Psoas muscle (tissue), 8 donors: Measurements from ENCODE around the gene ALK. TPM values are rescaled to one million over a fixed set of nuclear protein-coding genes. Genes with fewer than 3 reads are reported as not detected.

ENCODE experiments used
- ATAC-seq, 4 donors: fragments of 200-7000 bp; cut with Tn5 transposase; one replicate each; pipeline ENCODE4 v1.9.1; 2020; ENCODE audit warnings: moderate library complexity in 3 of 4, mild to moderate bottlenecking in 2 of 4
- DNase-seq, 2 donors: peaks; one replicate each; pipeline ENCODE4 v3.0.0-alpha.2; 2020
- H3K27ac ChIP-seq: fragments of 200-600 bp; one replicate; pipeline ENCODE4 v1.8.0; 2022
- H3K27me3 ChIP-seq, 3 donors: fragments of 200-600 bp in 1 of 3; one replicate each; pipeline versions ENCODE4 v1.6.1 to v1.8.0; 2013 to 2022; ENCODE audit warnings: low read length in 2 of 3, mild to moderate bottlenecking in 2 of 3, moderate library complexity in 1 of 3; ENCODE audit not compliant: insufficient read depth in 3 of 3
- H3K36me3 ChIP-seq, 2 donors: fragments of 200-600 bp in 1 of 2; one replicate each; pipeline versions ENCODE4 v1.6.1 to v1.8.0; 2013 to 2022; ENCODE audit warnings: low read depth in 1 of 2, mild to moderate bottlenecking in 1 of 2, moderate library complexity in 1 of 2; ENCODE audit not compliant: insufficient read depth in 1 of 2
- H3K4me1 ChIP-seq: fragments of 200-600 bp; one replicate; pipeline ENCODE4 v1.8.0; 2022
- H3K4me3 ChIP-seq: fragments of 200-600 bp; one replicate; pipeline ENCODE4 v1.8.0; 2022; ENCODE audit warnings: mild to moderate bottlenecking
- H3K9me3 ChIP-seq: fragments of 200-600 bp; one replicate; pipeline ENCODE4 v1.8.0; 2022
- WGBS, 3 donors: extraction: QIAGEN DNeasy Blood & Tissue Kit; methylation state at CpG; one replicate each; pipeline versions ENCODE4 v1.1.6 to v1.1.7; 2013; 5-methylcytosine and 5-hydroxymethylcytosine counted together
- intact Hi-C, 2 donors: fragments of 100-400 bp; cut with DNase I; formaldehyde crosslinking; loops; one replicate each; pipeline versions ENCODE4 v1.11.0 to v1.14.2; 2022
- polyA plus RNA-seq, 3 donors: library from polyadenylated mRNA; stranded (reverse); fragments of 200-250 nt; gene quantifications; one replicate each; pipeline ENCODE4 v1.2.3, GENCODE V29; 2013
- total RNA-seq, 4 donors: library from RNA; stranded (reverse); fragmentation: NEBNext Ultra II Directional in 2 of 4; extraction: Animal tissue kit (Norgen Biotek cat#: 25700) in 2 of 4; gene quantifications; one replicate each; pipeline versions ENCODE4 v1.2.1 to v1.2.4, GENCODE V29; 2021 to 2023
- TF ChIP-seq, protein P1 (sequence below): fragments of 200-600 bp; IDR thresholded peaks from one replicate; pipeline ENCODE4 v1.8.0; 2022; ENCODE audit warnings: antibody characterized with exemption
- donor health status: healthy with polysubstance abuse.
- donor health status: DM: no; HTN: no; CAD: no; lungs with moderate emphysema.
- donor health status: Bipolar disorder and iron deficiency.
- donor health status: healthy.
- donor health status: DM: yes; HTN: yes; CAD: no.
- donor health status: DM: no; HTN: no; CAD: no.
- donor health status: DM: no; HTN: no; CAD: no.
- donor health status: DM: yes; HTN: yes; CAD: no.

ALK gene
- total and polyA plus RNA-seq, 7 donors: 0.03 to 0.32 (median 0.08) TPM; not detected in 2

DNA sequence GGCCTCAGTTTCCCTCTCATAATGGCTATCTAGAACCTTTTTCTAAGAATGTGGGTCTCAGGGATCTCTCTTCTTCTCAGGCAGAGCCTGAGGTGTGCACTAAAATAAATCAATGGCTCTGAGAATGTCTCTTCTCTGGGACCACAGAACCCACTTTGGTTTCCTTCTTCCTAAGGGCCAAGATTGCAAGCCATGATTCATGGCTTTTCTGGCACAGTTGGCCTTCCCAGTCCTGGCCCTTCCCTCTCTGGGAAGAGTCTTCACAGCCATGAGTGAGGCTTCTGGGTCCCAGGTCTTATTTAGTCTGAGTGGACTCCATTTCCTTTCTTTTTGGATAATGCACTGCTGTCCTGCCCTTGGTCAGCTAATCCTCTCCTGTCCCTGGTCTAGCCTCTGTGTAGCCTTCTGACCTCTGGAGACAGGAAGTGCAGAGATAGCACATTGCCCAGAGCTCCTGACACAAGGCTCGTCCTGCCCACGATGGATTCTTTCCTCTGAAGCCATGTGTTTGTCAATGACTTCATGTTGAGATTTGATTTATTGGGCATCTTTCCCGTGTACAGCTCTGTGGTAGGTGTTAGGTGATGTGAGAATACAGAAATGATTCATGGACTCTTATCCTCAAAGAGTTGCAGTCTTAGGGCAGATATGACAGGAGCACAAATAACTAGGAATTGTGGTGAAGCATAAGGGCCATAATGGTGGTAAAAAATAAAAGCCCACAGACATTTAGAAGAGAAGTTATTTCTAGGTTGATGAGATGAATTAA is 561.2 kb downstream of the ALK start:
- intact Hi-C loops: no loop called here
- H3K36me3 ChIP-seq: no peaks in the 10 kb centered on the region
- WGBS, 3 donors: 44 to 54% (median 46%) methylated on average over 3 of the region's 3 CpGs
- ATAC-seq: no peak
- no peak overlapping the region for H3K27ac ChIP-seq
- H3K4me3 ChIP-seq: no peak overlapping the region
- no peaks in the 10 kb centered on the region for H3K4me1 ChIP-seq
- H3K27me3 ChIP-seq: no peaks in the 10 kb centered on the region
- H3K9me3 ChIP-seq: no peaks in the 10 kb centered on the region
- TF ChIP-seq, protein P1, sequence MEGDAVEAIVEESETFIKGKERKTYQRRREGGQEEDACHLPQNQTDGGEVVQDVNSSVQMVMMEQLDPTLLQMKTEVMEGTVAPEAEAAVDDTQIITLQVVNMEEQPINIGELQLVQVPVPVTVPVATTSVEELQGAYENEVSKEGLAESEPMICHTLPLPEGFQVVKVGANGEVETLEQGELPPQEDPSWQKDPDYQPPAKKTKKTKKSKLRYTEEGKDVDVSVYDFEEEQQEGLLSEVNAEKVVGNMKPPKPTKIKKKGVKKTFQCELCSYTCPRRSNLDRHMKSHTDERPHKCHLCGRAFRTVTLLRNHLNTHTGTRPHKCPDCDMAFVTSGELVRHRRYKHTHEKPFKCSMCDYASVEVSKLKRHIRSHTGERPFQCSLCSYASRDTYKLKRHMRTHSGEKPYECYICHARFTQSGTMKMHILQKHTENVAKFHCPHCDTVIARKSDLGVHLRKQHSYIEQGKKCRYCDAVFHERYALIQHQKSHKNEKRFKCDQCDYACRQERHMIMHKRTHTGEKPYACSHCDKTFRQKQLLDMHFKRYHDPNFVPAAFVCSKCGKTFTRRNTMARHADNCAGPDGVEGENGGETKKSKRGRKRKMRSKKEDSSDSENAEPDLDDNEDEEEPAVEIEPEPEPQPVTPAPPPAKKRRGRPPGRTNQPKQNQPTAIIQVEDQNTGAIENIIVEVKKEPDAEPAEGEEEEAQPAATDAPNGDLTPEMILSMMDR: no peak
- DNase-seq: no peak

DNA sequence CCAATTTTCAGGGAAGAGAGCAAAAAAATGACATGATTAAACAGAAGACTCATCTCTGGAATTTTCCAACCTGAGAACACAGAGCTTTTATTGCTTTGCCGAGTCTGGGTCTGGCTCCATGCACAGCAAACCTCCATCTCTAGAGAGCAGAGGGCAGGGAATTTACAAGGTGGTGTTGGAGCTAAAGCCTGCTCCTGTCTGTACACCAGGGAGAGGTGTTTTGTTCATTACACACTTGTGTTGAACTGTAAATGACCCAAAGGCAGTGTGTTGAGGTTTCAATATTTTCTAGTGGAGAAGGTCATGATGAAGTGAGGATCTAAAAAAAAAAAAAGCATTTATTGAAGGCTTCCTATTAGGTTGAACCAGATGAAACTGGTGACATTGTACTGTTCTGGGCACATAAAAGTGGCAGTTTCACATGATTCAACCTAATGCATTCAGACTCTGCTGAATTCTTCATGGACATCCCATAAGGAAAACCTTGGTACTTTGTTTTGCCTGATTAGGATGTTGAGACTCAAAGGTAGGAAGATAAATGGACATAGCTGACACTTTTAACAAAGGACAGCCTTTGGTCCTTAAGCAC is 567.9 kb downstream of the ALK start:
- no peak overlapping the region for H3K4me3 ChIP-seq
- H3K27me3 ChIP-seq: no peaks in the 10 kb centered on the region
- ATAC-seq (no peak), DNase-seq (no peak)
- no peaks in the 10 kb centered on the region for H3K9me3 ChIP-seq
- intact Hi-C loops: no loop called here
- H3K4me1 ChIP-seq: no peaks in the 10 kb centered on the region
- 91 to 95% (median 92%) methylated on average over 1 of the region's 1 CpG for WGBS, 3 donors
- TF ChIP-seq, protein P1: no peak
- H3K36me3 ChIP-seq: no peaks in the 10 kb centered on the region
- no peak overlapping the region for H3K27ac ChIP-seq

DNA sequence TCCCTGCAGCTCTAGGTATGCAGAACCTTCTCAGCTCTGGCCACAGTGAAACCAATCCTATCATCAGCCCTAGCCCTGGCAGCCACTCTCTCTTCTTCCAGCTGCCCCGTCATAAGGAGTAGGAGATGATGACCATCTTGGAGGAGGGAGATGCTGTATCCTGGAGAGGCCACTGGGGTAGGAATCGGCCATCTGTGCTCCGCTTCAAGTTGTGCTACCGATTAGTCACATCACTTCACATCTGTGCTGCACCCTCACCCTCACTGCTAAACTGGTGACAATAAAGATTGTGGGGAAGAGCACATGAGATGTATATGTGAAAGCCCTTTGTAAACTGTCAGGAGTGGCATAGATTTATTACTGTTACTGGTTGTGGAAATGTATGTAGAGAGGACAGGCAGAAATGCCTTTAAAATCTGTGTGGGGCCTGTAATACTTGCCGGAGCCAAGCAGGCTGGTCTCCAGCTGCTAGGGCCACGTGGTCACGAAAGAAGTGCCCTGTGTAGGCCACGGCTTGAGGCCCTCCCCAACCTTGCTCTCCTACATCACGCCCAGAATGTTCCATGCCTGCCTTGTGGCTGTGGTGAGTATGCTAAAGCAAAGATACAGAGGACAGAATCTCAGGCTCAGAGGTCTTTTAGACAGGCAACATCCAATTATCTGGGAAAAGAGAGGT is 569.3 kb downstream of the ALK start:
- intact Hi-C loops: no loop called here
- TF ChIP-seq, protein P1: no peak
- 54 to 72% (median 59%) methylated on average over 9 of the region's 9 CpGs for WGBS, 3 donors

DNA sequence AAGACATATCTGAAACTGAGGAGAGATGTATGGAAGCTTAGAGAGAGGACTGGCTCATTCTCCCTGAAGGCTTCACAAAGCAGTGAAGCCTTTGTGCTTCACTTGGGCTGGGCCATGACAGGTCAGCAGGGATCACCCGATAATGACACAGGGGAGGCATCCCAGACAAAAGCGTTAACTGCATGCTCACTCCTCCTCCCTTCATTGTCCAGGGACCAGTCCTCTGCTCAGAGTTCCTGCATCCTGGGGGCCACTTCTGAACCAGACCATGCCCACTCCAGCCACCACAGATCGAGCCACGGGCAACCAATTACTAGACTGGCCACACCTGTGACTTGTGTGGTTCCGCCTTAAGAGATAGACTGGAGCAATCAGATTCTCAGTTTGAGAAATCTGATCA is 570.1 kb downstream of the ALK start:
- ATAC-seq (no peak), DNase-seq (no peak)
- TF ChIP-seq, protein P1: no peak
- no peaks in the 10 kb centered on the region for H3K4me1 ChIP-seq
- no peaks in the 10 kb centered on the region for H3K9me3 ChIP-seq
- H3K36me3 ChIP-seq: no peaks in the 10 kb centered on the region
- H3K27me3 ChIP-seq: no peaks in the 10 kb centered on the region
- H3K27ac ChIP-seq: no peak overlapping the region
- intact Hi-C loops: no loop called here
- WGBS, 3 donors: 81 to 87% (median 83%) methylated on average over 5 of the region's 5 CpGs
- H3K4me3 ChIP-seq: no peak overlapping the region

More for the DNA sequence above, 569.3 kb downstream of the ALK start:
- Histone ChIP-seq H3K4me1 (no peaks in the 10 kb centered on the region), H3K4me3 (no peak overlapping the region), H3K36me3 (no peaks in the 10 kb centered on the region), H3K27ac (no peak overlapping the region), H3K27me3 (no peaks in the 10 kb centered on the region), H3K9me3 (no peaks in the 10 kb centered on the region)
- DNase-seq (no peak), ATAC-seq (no peak)
